OCI-LY7 (cell line): Measurements from ENCODE around the gene CYP3A7.

ENCODE experiments used
- EZH2phosphoT487 ChIP-seq: fragments of 200-600 bp; sonication (generic); IDR thresholded peaks from 2 replicates; pipeline ENCODE4 v1.6.1; 2018; ENCODE audit warnings: low read depth, borderline replicate concordance, mild to moderate bottlenecking, mixed run types, antibody characterized with exemption, low read length, moderate library complexity, mixed read lengths
- TF ChIP-seq, protein P1 (sequence below): fragments of 200-600 bp; sonication (generic); conservative IDR thresholded peaks from 2 replicates; pipeline ENCODE4 v1.5.1; 2014; ENCODE audit warnings: mild to moderate bottlenecking, antibody characterized with exemption, low read length, moderate library complexity, mixed read lengths

DNA sequence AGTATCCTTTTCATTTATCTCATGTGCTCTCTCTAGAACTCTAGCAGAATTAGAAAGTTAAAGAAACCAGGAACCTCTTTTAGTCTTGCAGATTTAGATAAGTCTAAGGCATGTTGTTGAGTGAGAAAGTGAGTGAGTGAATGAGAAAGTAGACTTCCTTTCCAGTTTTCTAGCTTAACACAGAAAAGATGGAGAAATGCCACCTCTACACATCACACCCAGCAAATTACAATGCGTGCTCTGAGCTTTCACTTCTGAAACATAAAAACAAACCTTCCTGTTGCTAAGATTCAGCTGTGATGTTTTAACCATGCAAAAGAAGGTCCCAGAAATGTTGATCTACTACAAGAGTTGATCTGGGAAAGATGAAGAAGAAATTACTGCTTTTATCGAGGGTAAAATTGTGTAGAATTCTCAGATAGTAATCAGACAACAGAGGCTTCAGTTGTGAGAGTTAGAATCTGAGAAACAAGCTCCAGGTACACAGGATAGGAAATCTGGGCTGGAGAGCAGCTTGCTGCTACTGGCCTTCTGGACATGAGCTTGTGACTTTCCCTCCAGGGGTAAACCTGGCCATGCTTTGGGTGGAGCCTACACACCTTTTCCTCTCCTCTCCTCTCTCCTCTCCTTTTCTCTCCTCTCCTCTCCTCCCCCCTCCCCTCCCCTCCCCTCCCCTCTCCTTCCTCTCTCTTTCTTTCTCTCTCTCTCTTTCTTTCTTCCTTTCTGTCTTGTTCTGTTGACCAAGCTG lies 59.8 kb downstream of the CYP3A7 start:
- TF ChIP-seq, protein P1, sequence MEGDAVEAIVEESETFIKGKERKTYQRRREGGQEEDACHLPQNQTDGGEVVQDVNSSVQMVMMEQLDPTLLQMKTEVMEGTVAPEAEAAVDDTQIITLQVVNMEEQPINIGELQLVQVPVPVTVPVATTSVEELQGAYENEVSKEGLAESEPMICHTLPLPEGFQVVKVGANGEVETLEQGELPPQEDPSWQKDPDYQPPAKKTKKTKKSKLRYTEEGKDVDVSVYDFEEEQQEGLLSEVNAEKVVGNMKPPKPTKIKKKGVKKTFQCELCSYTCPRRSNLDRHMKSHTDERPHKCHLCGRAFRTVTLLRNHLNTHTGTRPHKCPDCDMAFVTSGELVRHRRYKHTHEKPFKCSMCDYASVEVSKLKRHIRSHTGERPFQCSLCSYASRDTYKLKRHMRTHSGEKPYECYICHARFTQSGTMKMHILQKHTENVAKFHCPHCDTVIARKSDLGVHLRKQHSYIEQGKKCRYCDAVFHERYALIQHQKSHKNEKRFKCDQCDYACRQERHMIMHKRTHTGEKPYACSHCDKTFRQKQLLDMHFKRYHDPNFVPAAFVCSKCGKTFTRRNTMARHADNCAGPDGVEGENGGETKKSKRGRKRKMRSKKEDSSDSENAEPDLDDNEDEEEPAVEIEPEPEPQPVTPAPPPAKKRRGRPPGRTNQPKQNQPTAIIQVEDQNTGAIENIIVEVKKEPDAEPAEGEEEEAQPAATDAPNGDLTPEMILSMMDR: no peak
- no peak for TF ChIP-seq EZH2phosphoT487
